ENCODE data around the gene GALNT2.

GALNT2 gene

GRCh38 chr1:230066466-230067404 is at the start of gene GALNT2:
TSS of gene GALNT2 (plus strand) at chr1:230067238. CDS start at chr1:230067281, 43 bp downstream.
- DNase-seq (ENCODE audit: low read depth), result peak; percentile 73

GRCh38 chr1:230020451-230020850 is 46.6 kb upstream of the GALNT2 start:
- DNase-seq (ENCODE audit: low read depth), result no peak

- DNase-seq (ENCODE audit: low read depth), result no peak
Measured at GRCh38 chr1:230022666-230023380, 44.2 kb upstream of the GALNT2 start.

- DNase-seq (ENCODE audit: low read depth), result no peak
Measured at GRCh38 chr1:230025686-230026085, 41.4 kb upstream of the GALNT2 start.

- no peak for DNase-seq (ENCODE audit: low read depth)
Measured at GRCh38 chr1:230026139-230026538, 40.9 kb upstream of the GALNT2 start.

GRCh38 chr1:230026572-230026971 is 40.5 kb upstream of the GALNT2 start:
- no peak for DNase-seq (ENCODE audit: low read depth)

GRCh38 chr1:230028602-230029223 is 38.3 kb upstream of the GALNT2 start:
- no peak for DNase-seq (ENCODE audit: low read depth)

- no peak for DNase-seq (ENCODE audit: low read depth)
Measured at GRCh38 chr1:230029244-230029941, 37.6 kb upstream of the GALNT2 start.

- no peak for DNase-seq (ENCODE audit: low read depth)
Measured at GRCh38 chr1:230030122-230030821, 36.8 kb upstream of the GALNT2 start.

GRCh38 chr1:230031131-230031530 is 35.9 kb upstream of the GALNT2 start:
- DNase-seq (ENCODE audit: low read depth), result no peak

- no peak for DNase-seq (ENCODE audit: low read depth)
Measured at GRCh38 chr1:230032516-230033281, 34.3 kb upstream of the GALNT2 start.

- DNase-seq (ENCODE audit: low read depth), result no peak
Measured at GRCh38 chr1:230037261-230037660, 29.8 kb upstream of the GALNT2 start.

- no peak for DNase-seq (ENCODE audit: low read depth)
Measured at GRCh38 chr1:230040440-230040839, 26.6 kb upstream of the GALNT2 start.

GRCh38 chr1:230043081-230043480 is 24.0 kb upstream of the GALNT2 start:
- DNase-seq (ENCODE audit: low read depth), result no peak

GRCh38 chr1:230044729-230045128 is 22.3 kb upstream of the GALNT2 start:
- no peak for DNase-seq (ENCODE audit: low read depth)

GRCh38 chr1:230047114-230047865 is 19.7 kb upstream of the GALNT2 start:
- no peak for DNase-seq (ENCODE audit: low read depth)

GRCh38 chr1:230048322-230048721 is 18.7 kb upstream of the GALNT2 start:
- DNase-seq (ENCODE audit: low read depth), result no peak

GRCh38 chr1:230048922-230049321 is 18.1 kb upstream of the GALNT2 start:
- no peak for DNase-seq (ENCODE audit: low read depth)

- DNase-seq (ENCODE audit: low read depth), result no peak
Measured at GRCh38 chr1:230049731-230050130, 17.3 kb upstream of the GALNT2 start.

All from stimulated activated CD8-positive, alpha-beta memory T cell treated with anti-CD3 and anti-CD28 coated beads, Interleukin-12 subunit alpha, Interleukin-12 subunit beta, amount 100 ng/mL, for 1 hour (primary cell).